Measurements from ENCODE around the gene EXOC3.

Gene EXOC3

GRCh38 chr5:426392-426976 lies 16.5 kb upstream of the EXOC3 start:
- DNase-seq (ENCODE audit: low read depth in 1 of 2, low spot score in 1 of 2), result no peak
- H3K27ac ChIP-seq (replicated peaks), result no peak overlapping the region
- TF ChIP-seq CTCF (IDR thresholded peaks at IDR 0.05; ENCODE audit: insufficient read depth, low read length), result no peak

GRCh38 chr5:427415-428087 lies 15.4 kb upstream of the EXOC3 start:
- DNase-seq (ENCODE audit: low read depth in 1 of 2, low spot score in 1 of 2), result no peak
- H3K27ac ChIP-seq (replicated peaks), result no peak overlapping the region
- TF ChIP-seq REST (IDR thresholded peaks at IDR 0.05; ENCODE audit: insufficient replicate concordance, low read depth), result no peak
- no peak for TF ChIP-seq GABPA (IDR thresholded peaks at IDR 0.05; ENCODE audit: low read depth)
- TF ChIP-seq CTCF (IDR thresholded peaks at IDR 0.05; ENCODE audit: insufficient read depth, low read length), result no peak
- no peaks in the 10 kb centered on the region for H3K27me3 ChIP-seq (ENCODE audit: insufficient read depth, poor library complexity, severe bottlenecking)
- H3K4me3 ChIP-seq (replicated peaks; ENCODE audit: insufficient read depth, low read length), result no peak overlapping the region

More at GRCh38 chr5:426392-426976, 16.5 kb upstream of the EXOC3 start:
- H3K4me3 ChIP-seq (replicated peaks; ENCODE audit: insufficient read depth, low read length), result no peak overlapping the region
- H3K27me3 ChIP-seq (ENCODE audit: insufficient read depth, poor library complexity, severe bottlenecking), result no peaks in the 10 kb centered on the region

GRCh38 chr5:428219-428618 lies 14.8 kb upstream of the EXOC3 start:
- no peak for DNase-seq (ENCODE audit: low read depth in 1 of 2, low spot score in 1 of 2)
- TF ChIP-seq REST (IDR thresholded peaks at IDR 0.05; ENCODE audit: insufficient replicate concordance, low read depth), result no peak
- TF ChIP-seq CTCF (IDR thresholded peaks at IDR 0.05; ENCODE audit: insufficient read depth, low read length), result no peak
- no peak for TF ChIP-seq GABPA (IDR thresholded peaks at IDR 0.05; ENCODE audit: low read depth)
- TF ChIP-seq SPI1 (IDR thresholded peaks at IDR 0.05; ENCODE audit: borderline replicate concordance, low read depth), result no peak
- TF ChIP-seq POLR2AphosphoS5 (IDR thresholded peaks at IDR 0.05; ENCODE audit: low read depth), result no peak
- H3K27me3 ChIP-seq (ENCODE audit: insufficient read depth, poor library complexity, severe bottlenecking), result no peaks in the 10 kb centered on the region
- H3K4me3 ChIP-seq (replicated peaks; ENCODE audit: insufficient read depth, low read length), result no peak overlapping the region
- H3K27ac ChIP-seq (replicated peaks), result peak overlapping the region; percentile 4; the same call in 1 of the 2 replicates

Measured in HL-60 (cell line).